Measurements from ENCODE around the gene SLCO3A1.

- no peak for TF ChIP-seq CTCF (IDR thresholded peaks at IDR 0.05)
- no peak for TF ChIP-seq POLR2A (IDR thresholded peaks at IDR 0.05)
Observed at GRCh38 chr15:91942720-91943394, 89.3 kb downstream of the SLCO3A1 start.

Measured in adrenal gland (tissue), 5 donors.